ENCODE measurements around the gene HCRTR1. TPM values are rescaled to one million over a fixed set of nuclear protein-coding genes. Genes with fewer than 3 reads are reported as not detected.

The HCRTR1 gene
- total RNA-seq, 3 donors from 2014 or later = not detected

GRCh38 chr1:31580891-31581603 lies 36.4 kb upstream of the HCRTR1 start:
- Histone ChIP-seq H3K27ac (peak overlapping the region; percentile 56 to 85), H3K4me3 (peak overlapping the region; percentile 30 to 72 (median 60)), H3K27me3 (no peaks in the 10 kb centered on the region), H3K4me1 (peaks cover 0 to 5% of the 10 kb centered on the region in 2 donors), H3K36me3 (no peaks in the 10 kb centered on the region), H3K9me3 (no peaks in the 10 kb centered on the region)
- no peak for DNase-seq (ENCODE audit: low spot score in 2 of 2)
- no peak for TF ChIP-seq POLR2AphosphoS5 (IDR thresholded peaks at IDR 0.05)
- no peak for TF ChIP-seq POLR2A (IDR thresholded peaks at IDR 0.05)
- intact Hi-C loops (cut with DNase I; ENCODE audit: low total_unique reads) = no loop called here

GRCh38 chr1:31581821-31582810 lies 35.4 kb upstream of the HCRTR1 start:
- intact Hi-C loops (cut with DNase I; ENCODE audit: low total_unique reads) = no loop called here
- no peak for DNase-seq (ENCODE audit: low spot score in 2 of 2)
- Histone ChIP-seq H3K36me3 (no peaks in the 10 kb centered on the region), H3K4me1 (peaks cover 0 to 5% of the 10 kb centered on the region in 2 donors), H3K27ac (peak overlapping the region; percentile 56 to 85), H3K9me3 (no peaks in the 10 kb centered on the region), H3K4me3 (peak overlapping the region in 1 of 3 donors; percentile 40), H3K27me3 (no peaks in the 10 kb centered on the region)
- TF ChIP-seq CTCF (IDR thresholded peaks at IDR 0.05) = no peak
- TF ChIP-seq POLR2AphosphoS5 (IDR thresholded peaks at IDR 0.05) = no peak
- TF ChIP-seq POLR2A (IDR thresholded peaks at IDR 0.05) = no peak

GRCh38 chr1:31583082-31583994 lies 34.2 kb upstream of the HCRTR1 start:
- Histone ChIP-seq H3K27me3 (no peaks in the 10 kb centered on the region), H3K36me3 (no peaks in the 10 kb centered on the region), H3K27ac (peak overlapping the region; percentile 50 to 85), H3K4me3 (peak overlapping the region in 1 of 3 donors; percentile 40), H3K4me1 (peaks cover 3 to 13% of the 10 kb centered on the region in 2 donors), H3K9me3 (no peaks in the 10 kb centered on the region)
- TF ChIP-seq CTCF (IDR thresholded peaks at IDR 0.05) (no peak), POLR2AphosphoS5 (IDR thresholded peaks at IDR 0.05) (peak in 1 of 3 donors; percentile 22)
- intact Hi-C loops (cut with DNase I; ENCODE audit: low total_unique reads) = no loop called here
- no peak for DNase-seq (ENCODE audit: low spot score in 2 of 2)

- Histone ChIP-seq H3K27me3 (no peaks in the 10 kb centered on the region), H3K9me3 (no peaks in the 10 kb centered on the region), H3K4me3 (peak overlapping the region in 1 of 3 donors; percentile 40), H3K4me1 (peaks cover 6 to 13% of the 10 kb centered on the region in 2 donors), H3K36me3 (no peaks in the 10 kb centered on the region), H3K27ac (peak overlapping the region; percentile 50 to 85)
- intact Hi-C loops (cut with DNase I; ENCODE audit: low total_unique reads) = no loop called here
- peak in 1 of 3 donors; percentile 31 for TF ChIP-seq POLR2AphosphoS5 (IDR thresholded peaks at IDR 0.05)
- no peak for TF ChIP-seq POLR2A (IDR thresholded peaks at IDR 0.05)
- no peak for DNase-seq (ENCODE audit: low spot score in 2 of 2)
Observed at GRCh38 chr1:31583995-31584868, 33.3 kb upstream of the HCRTR1 start.

Measured in breast epithelium (tissue), 4 donors.